ENCODE data around the gene LMNTD1.
"Not testable (repeated sequence)": the region's sequence is repeated elsewhere in the genome, so short reads cannot be mapped to it uniquely, and the experiment has no call there.

The LMNTD1 gene, protein sequence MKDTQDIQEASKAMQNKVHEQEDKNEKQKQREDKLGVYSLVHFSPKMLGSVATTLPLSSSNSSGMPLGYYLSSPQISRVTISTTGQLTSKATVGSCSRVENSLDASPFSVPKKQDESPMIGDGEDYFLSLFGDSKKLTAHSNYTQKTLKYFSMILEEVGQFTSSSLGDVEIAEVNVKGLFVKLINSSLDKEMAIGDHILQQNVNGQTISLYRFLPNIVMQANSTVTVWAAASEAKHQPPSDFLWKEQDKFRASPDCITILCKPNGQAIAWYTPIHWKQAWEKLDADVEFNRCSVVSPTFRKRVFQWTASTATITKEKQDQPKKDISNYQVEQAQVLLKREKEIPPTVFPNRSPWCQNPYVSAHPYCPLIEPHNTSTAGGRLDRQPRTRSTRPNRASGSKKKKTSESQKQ

DNA sequence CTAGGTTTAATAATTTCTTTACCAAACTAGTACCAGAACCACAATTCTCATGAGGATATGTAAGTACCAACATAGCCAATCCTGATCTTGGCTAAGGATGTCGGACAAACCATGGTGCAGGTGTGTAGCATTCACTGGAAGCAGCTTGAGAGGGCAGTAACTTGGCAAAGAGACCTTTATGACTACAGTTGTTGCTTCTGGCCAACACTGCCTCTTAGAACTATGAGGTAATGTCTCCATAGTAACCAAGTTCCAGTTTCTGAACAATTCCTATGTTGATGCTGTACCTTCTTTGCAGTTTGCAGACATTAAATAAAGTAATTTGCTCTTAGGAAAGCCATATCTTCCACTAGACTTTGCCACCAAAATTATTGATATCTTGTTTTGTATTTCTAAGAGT, at the start of gene LMNTD1:
LMNTD1 (minus strand) TSS at position 186 of the 400 bp plus-strand sequence. CDS start 324 bp downstream, outside the sequence.
- DNase-seq = no peak

DNA sequence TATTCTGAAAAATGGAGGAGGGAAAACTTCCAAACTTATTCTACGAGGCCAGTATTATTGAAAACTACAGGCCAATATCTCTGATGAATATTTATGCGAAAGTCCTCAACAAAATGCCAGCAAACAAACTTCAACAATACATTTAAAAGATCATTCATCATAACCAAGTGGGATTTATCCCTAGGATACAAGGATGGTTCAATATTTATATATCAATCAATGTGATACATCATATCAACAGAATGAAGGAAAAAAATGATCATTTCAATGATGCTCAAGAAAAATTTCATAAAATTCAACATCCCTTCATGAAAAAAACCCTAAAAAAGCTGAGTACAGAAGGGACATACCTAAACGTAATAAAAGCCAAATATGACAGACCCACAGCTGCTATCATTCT, 45.9 kb upstream of the LMNTD1 start:
- DNase-seq = no peak

DNA sequence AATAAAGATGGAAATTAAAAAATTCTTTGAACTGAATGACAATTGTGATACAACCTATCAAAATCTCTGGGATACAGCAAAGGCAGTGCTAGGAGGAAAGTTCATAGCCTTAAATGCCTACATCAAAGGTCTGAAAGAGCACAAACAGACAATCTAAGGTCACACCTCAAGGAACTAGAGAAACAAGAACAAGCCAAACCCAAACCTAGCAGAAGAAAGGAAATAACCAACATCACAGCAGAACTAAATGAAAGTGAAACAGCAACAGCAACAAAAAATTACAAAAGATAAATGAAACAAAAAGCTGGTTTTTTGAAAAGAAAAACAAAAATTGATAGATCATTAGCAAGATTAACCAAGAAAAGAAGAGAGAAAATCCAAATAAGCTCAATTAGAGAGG, 42.4 kb upstream of the LMNTD1 start:
- DNase-seq = not testable (repeated sequence)

DNA sequence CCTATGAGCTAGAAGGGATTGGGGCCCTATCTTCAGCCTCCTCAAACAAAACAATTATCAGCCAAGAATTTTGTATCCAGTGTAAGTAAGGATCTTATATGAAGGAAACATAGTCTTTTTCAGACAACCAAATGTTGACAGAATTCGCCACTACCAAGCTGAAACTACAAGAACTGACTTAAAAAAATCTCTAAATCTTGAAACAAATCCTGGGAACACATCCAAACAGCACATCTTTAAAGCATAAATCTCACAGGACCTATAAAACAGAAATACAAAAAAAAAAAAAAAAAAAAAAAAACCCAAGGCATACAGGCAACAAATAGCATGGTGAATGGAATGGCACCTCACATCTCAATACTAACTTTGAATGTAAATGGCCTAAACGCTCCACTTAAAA, 41.3 kb upstream of the LMNTD1 start:
- DNase-seq = no peak

DNA sequence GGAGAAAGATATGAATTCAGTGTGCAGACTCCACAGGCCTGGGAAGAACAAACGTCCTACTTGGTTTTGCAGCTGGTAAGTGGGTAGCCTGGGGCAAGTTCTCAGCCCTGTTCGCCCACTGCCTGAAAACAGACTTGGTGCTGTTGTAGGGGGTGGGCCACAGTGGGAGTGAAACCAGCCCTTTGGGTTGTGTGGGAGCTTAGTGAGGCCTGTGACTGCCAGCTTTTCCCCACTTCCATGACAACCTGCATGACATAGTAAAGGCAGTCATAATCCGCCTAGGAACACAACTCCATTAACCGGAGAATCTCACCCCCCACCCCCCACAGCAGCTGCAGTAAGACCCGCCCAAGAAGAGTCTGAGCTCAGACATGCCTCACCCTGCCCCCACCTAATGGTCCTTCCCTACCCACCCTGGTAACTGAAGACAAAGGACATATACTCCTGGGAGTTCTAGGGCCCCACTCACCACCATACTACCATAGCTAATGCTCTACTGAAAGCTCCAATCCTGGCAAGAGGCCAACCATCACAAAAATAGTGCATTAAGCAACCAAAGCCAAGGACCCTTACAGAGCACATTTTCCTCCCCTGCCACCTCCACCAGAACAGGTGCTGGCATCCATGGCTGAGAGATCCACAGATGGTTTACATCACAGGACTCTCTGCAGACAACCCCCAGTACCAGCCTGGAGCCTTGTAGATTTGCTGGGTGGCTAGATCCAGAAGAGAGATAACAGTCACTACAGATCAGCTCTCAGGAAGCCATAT, 39.8 kb upstream of the LMNTD1 start:
- no peak for DNase-seq

DNA sequence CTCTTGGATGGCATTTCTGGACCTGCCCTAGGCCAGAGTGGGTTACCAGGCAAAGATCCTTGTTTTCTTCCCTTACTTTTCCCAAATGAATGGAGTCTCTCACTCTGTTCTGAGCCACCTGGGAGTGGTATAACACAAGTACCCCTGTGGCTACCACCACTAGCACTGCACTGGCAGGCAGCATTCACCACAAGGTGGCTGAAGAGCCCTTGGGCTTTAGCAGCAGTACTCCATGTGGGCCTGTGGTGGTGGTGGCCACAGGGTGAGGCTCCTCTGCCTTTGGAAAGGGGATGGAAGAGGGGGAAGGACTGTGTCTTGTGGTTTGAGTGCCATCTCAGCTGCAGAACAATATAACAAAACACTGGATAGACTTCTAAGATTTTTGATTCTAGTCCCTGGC, 38.1 kb upstream of the LMNTD1 start:
- DNase-seq = peak in 1 of 2 experiments; percentile 25

DNA sequence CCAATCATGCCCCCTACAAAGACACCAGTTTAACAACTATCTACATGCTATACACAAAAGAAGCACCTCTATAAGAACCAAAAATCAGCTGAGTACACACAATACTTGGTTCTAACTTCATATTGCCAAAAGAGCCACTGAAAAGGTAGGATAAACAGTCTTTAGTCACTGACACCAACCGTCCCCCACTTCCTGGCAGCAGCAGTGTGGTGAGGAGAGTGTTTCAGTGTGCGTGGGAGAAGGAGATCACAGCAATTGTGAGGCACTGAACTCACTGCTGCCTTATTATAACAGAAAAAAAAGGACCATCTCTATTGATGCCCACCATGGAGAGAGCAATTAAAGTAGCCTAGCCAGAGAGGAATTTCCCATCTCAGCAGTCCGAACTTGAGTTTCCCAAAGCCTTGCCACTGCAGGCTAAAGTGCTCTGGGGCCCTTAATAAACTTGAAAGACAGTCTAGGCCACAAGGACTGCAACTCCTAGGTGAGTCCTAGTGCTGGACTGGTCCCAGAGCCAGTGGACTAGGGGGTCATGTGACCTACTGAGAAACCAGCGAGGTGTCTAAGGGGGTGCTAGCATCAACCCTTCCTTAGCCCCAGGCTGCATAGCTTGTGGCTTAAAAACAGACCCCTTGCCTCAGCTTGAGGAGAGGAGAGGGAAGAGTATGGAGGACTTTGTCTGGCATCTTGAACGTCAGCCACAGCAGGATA, 37.1 kb upstream of the LMNTD1 start:
- no peak for DNase-seq

DNA sequence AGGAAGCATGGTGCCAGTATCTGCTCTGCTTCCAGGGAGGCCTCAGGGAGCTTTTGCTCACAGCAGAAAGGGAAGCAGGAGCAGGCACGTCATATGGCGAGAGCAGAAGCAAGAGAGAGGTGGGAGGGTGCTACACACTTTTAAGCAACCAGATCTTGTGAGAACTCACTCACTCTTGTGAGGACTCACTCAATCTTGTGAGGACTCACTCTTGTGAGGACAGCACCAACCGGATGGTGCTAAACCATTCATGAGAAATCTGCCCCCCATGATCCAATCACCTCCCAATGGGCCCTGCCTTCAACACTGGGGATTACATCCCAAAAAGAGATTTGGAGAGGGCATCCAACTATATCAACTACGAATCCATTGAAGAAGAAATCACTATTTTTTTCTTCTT, 34.3 kb upstream of the LMNTD1 start:
- DNase-seq = no peak

DNA sequence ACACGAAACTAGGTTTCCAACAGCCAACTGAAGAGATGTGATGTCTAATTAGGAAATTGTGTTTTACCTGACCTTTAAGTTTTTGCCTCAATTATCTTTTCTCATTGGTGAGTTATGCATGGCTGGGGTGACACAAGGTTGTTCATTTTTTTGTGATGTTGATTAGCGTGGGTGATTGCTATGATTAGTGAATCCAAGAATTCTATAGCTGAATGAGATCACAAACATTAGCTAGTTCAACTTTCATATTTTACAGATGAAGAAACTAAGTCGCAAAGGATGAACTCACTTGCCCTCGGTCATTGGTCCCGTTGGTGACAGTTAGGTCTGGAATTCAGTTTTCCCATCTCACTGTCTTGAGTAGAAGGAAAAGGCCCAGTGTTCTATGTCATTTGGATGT, 32.6 kb upstream of the LMNTD1 start:
- no peak for DNase-seq

DNA sequence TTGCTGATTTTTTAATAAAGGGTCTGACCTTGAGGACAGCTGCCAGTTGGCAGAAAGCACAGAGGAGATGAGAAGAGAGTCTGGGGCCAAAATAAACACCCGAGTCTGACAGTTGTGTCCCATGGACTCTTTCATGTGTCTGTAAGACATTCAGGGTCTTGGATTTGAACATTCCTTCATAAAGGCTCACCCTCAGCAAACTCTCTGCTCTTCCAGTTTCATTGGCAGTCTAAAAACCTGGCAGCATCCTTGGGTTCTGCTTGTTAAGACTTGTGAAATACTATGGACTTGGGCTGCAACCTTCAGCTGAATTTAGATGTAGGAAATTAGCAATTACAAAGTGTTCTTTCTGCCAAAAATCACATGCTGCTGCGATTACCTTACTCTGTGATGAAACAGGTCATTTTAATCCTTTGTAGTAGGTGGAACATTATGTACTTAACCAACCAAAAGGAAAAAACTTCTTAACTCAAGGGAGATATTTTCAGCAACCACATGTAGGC, 32.0 kb upstream of the LMNTD1 start:
- no peak for DNase-seq

DNA sequence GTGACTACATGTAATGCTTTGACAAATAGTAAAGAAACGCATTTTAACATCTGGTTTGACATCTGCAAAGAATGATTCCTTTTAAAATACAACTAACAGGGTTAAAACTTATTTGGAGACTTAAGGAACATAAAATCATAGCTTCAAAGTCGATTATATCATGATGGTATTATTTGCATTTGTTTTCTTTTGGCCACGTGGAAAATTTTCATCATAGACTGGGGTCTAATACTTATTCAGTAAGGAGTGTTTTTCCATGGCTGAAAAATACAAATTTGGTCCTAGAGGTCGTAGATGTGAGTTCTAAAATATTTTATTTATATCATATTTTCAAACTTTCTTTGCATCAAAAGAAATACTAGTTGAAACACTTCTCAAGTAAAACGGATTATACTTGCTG, 31.5 kb upstream of the LMNTD1 start:
- DNase-seq = no peak

DNA sequence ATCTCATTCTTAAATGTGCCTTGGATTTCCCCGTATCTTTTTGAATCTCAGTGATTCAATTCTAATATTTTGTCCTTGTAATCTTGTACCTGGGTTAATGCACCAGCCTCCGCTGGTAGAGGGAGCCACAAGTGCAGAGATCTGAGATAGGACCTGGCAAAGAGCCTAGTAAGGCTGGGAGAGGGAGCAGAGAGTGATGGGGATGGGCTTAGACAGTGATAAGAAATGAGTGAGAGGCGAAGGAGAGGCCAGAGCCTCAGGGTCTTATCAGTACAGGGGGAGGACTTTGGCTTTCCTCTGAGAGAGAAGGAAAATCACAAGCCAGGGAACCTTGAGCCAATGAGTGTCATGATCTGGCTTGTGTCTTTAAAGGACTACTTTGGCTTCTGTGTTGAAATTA, 30.5 kb upstream of the LMNTD1 start:
- peak in 1 of 2 experiments; percentile 19 for DNase-seq

DNA sequence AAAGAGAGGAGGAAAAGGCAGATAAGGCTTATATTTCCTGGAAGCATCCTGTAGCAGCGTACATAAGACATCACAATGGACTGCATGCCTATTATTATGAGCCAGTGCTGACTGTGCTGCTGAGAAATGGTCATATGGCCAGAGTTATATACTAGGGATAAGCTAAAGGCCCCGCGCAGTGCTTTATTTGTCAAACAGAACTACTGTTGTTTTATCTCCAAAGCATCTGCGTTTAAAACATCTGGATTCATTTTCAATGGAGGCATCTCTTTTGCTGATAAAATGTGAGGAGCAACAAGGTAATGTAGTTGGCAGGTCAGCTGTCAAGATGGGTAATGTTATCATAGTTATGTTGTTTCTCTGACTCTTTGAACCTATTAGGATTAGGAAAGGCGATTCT, 28.0 kb upstream of the LMNTD1 start:
- peak in 1 of 2 experiments; percentile 43 for DNase-seq

DNA sequence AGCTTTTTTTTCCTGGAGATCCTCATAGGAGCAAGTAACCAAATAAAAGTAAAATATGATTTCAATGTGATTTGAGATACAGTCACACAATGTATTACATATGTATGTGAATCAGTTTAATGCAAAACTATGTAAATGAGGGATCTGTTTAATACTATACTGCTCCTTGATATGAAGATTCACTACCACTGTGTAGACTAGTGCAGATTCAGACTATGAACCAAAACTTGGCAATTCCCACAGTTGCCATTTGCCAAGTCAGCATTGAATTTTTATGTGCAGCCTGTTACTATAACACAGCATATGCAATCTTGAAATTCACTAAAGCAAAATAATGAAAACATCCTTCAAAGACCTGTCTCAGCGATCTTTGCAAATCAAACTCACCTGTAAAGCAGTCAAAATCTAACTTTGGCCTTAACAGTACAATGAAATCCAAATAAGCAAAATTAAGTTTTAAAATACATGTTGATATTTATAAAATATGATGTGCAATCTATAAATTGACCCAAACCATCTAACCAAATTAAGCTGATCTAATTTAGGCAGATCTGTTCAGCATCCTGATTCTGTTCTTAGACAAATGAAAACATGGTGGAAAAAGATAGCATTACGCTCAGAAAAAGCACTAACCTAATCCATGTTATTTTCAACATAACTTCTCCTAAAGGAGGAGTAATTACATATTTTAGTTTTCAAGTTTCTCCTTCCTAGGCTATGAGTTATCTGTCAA, 25.5 kb upstream of the LMNTD1 start:
- peak; percentile 21 to 62 for DNase-seq

DNA sequence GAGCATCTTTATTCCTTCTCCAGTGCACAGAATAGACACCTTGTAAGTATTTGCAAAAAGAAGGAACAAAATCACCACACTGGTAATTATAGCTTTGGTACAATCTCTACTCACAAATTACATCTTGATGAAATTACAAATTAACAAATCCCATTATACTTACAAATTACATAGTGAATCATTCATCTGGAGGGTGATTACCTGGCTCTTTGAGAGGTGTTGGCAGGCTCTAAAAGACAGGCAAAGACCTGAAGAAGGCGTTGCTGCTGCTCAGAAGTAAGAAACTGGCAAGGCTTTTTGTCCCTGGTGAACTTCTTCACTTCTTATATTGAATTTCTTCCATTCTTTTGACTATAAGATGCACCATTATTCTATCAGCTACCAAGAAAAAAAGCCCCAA, 21.7 kb upstream of the LMNTD1 start:
- DNase-seq = no peak

DNA sequence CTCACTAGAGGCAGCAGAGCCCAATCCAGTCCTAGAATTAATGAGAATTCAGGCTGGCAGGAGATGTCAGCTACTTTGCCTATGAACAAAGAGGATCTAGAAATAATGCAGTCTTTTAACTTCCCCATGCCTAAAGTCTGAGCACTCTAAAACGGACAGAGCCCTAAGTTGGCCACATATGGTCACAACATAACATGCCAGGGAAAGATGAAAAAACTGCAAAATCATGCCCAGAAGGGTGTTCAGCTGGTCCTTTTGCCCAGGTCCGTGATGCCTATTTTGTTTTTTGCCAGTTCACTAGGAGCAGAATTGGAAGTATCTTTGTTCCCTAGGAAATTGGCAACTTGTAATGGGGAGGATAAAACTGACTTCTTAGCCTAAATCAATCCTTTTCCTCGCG, 20.3 kb upstream of the LMNTD1 start:
- peak; percentile 7 to 35 for DNase-seq

DNA sequence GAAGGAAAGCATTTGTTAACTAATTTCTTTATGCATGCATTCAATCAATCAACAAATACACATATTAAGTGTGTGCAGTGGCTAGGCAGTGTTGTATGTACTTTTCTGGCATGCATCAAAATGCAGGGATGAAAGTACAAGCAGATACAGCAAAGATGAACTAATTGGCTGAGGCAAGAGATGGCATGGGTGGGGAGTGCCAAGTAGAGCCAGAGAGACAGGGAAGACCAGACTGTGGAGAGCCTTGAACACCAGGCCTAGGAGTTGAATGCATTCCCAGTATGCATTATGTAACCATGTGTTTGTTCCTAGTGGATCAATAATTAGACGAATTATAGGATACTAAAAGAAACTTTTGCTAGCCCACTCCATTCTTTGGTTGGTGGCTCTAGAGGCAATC, 17.3 kb upstream of the LMNTD1 start:
- no peak for DNase-seq

DNA sequence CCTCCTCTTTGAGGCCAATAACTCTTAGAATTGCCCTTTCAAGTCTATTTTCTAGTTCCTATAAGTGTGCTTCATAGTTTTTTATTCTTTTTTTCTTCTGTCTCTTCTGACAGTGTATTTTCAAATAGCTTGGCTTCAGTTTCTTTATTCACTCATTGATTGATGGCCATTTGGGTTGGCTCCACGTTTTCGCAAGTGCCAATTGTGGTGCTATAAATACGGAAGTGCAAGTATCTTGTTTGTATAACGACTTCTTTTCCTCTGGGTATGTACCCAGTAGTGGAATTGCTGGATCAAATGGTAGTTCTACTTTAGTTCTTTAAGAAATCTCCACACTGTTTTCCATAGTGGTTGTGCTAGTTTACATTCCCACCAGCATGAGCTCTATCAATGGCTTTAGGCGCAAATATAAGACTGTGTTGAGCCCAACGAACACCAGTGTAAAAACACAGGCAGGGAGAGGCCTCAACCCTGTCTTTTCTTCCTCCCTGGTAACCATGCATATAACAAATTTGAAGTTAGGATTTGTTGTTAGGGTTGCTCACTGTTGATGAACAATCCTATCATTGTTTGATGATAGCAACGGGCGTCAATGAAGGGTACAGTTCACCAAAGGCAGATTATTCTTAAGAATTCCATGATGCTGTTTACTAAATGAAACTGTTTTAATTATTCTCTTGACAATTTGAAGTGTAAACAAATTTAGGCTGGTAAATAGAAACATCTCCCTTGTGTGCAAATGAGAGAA, 13.3 kb upstream of the LMNTD1 start:
- no peak for DNase-seq

DNA sequence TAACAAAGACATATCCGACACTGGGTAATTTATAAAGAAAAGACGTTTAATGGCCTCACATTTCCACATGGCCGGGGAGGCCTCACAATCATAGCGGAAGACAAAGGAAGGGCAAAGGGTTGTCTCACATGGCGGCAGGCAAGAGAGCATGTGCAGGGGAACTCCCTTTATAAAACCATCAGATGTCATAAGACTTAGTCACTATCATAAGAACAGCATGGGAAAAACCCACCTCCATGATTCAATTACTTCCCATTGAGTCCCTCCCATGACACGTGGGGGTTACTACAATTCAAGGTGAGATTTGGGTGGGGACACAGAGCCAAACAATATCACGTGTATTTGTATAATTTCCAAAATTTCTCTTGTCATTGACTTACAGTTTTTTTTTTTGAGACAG, 5.5 kb upstream of the LMNTD1 start:
- no peak for DNase-seq

DNA sequence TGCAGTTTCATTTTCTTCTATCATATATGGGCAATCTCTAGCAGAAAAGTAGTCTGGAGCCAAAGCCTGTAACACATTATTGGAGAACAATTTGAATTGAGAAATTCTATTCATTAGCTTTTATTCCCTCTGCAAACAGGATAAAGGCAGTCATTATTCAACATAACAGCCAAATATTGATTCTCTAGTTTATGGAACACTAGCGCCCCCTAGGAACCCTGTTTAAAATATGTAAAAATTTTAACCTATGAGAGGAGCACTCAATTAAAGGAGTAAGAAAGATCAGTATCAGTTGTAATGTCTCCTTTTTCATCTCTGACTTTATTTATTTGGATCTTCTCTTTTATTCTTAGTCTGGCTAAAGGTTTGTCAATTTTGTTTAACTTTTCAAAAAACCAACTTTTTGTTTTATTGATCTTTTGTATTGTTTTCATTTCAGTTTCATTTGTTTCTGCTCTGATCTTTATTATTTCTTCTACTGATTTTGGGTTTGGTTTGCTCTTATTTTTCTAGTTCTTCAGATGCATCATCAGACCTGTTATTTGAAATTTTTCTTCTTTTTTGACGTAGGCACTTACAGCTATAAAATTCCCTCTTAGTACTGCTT, 4.8 kb upstream of the LMNTD1 start:
- DNase-seq = peak; percentile 18 to 78

DNA sequence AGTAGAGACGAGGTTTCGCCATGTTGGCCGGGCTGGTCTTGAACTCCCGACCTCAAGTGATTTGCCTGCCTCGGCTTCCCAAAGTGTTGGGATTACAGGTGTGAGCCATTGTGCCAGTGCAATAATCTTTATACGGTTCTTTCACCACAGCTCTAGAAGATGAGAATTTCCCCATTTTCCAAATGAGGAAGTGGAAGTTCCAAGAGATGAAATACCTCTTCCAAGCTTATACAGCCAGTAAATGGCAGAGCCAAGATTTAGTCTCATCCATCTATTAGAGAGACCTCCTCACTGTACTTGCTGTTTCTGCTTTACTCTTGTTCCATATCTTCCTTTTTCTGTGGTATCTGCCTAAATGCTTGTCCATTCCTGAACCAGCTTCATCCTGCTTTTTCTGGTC, 3.1 kb upstream of the LMNTD1 start:
- no peak for DNase-seq

DNA sequence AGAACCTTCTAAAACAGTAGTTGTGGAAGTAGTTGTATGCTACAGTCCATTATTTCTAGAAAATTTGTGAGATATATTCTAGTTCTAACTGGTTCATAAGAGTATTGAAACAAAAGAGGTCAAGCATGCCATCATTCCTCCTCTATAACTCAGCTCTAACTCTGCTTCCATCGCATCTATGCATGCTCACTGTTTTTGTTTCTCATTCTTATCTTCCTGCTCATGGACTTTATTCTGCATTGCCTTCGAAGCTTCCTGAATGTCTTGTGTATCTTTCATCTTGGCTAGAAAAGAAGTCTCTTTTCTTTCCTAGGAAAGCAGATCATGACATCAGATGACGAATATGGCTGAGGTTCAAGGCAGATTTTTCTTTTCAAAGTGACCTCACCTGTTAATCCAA, 402 bp downstream of the LMNTD1 start:
- DNase-seq = no peak
